Activated CD4-positive, alpha-beta T cell treated with anti-CD3 and anti-CD28 coated beads, Interleukin-2, amount 10 ng/mL, durations not matched to agents 7 days and 5 days (primary cell): ENCODE results near the gene NPHS1. TPM values are rescaled to one million over a fixed set of nuclear protein-coding genes. Genes with fewer than 3 reads are reported as not detected.
A peak's percentile ranks its signal among the peaks of the same experiment; 100 is the strongest.

Experiments used
- CTCF ChIA-PET: fragments of 350-600 bp; sonication (Branson Sonifier 250); formaldehyde crosslinking; loops from one replicate; lab custom pipeline; 2021; ENCODE audit warnings: antibody characterized with exemption; lab: Charles Lee
- POLR2A ChIA-PET: fragments of 350-600 bp; sonication (Branson Sonifier 250); formaldehyde crosslinking; loops from one replicate; lab custom pipeline; 2021; ENCODE audit warnings: antibody characterized with exemption; lab: Charles Lee
- DNase-seq: peaks from one replicate; pipeline ENCODE4 v3.0.0-alpha.2; 2020
- H3K27ac Mint-ChIP-seq: one replicate; pipeline ENCODE4 v1.8.0; 2021; ENCODE audit warnings: mild to moderate bottlenecking, moderate library complexity, mixed read lengths
- H3K27me3 Mint-ChIP-seq: one replicate; pipeline ENCODE4 v1.8.0; 2021; ENCODE audit warnings: mixed read lengths
- H3K36me3 Mint-ChIP-seq: one replicate; pipeline ENCODE4 v1.8.0; 2021; ENCODE audit warnings: low read depth, mixed read lengths
- H3K4me1 Mint-ChIP-seq: one replicate; pipeline ENCODE4 v1.8.0; 2021; ENCODE audit warnings: mixed read lengths
- H3K4me3 Mint-ChIP-seq: one replicate; pipeline ENCODE4 v1.8.0; 2021; ENCODE audit warnings: mild to moderate bottlenecking, moderate library complexity, mixed read lengths
- H3K9me3 Mint-ChIP-seq: one replicate; pipeline ENCODE4 v1.8.0; 2021; ENCODE audit warnings: mixed read lengths
- total RNA-seq, 2 experiments: library from RNA; stranded (reverse); gene quantifications; one replicate each; pipeline ENCODE4 v1.2.3, GENCODE V29; 2021

Gene NPHS1
- total RNA-seq, 2 experiments from 2014 or later, result not detected

GRCh38 chr19:35856546-35857149 is 4.3 kb upstream of the NPHS1 start, which contains the start of gene KIRREL2:
Gene KIRREL2 (plus strand): TSS chr19:35856911. CDS start chr19:35857120, 209 bp downstream.
- DNase-seq, result peak; percentile 29
- Mint-ChIP-seq H3K27me3 (peaks cover 63% of the 10 kb centered on the region), H3K4me1 (peaks cover 10% of the 10 kb centered on the region), H3K36me3 (no peaks in the 10 kb centered on the region), H3K9me3 (no peaks in the 10 kb centered on the region), H3K4me3 (peak within 1 kb of the TSS; percentile 65), H3K27ac (peak within 1 kb of the TSS; percentile 41)
- ChIA-PET CTCF (interaction anchor here (1.0 to 1.3 kb wide), 2 partner anchors 13 to 74 kb away, joined by 4 to 6 read pairs; no protein-coding TSS in a partner anchor), POLR2A (no interaction called here)

- Mint-ChIP-seq H3K27ac (no peak overlapping the region), H3K4me3 (no peak overlapping the region), H3K36me3 (no peaks in the 10 kb centered on the region), H3K27me3 (peaks cover 43% of the 10 kb centered on the region), H3K9me3 (no peaks in the 10 kb centered on the region), H3K4me1 (peaks cover 7% of the 10 kb centered on the region)
- CTCF ChIA-PET, result no interaction called here
- DNase-seq, result no peak
- POLR2A ChIA-PET, result no interaction called here
Measured at GRCh38 chr19:35853038-35853756, 893 bp upstream of the NPHS1 start.

- H3K36me3 Mint-ChIP-seq, result no peaks in the 10 kb centered on the region
- DNase-seq, result no peak
- H3K4me3 Mint-ChIP-seq, result no peak overlapping the region
- POLR2A ChIA-PET, result no interaction called here
- H3K27ac Mint-ChIP-seq, result no peak overlapping the region
- peaks cover 1% of the 10 kb centered on the region for H3K4me1 Mint-ChIP-seq
- H3K9me3 Mint-ChIP-seq, result no peaks in the 10 kb centered on the region
- peaks cover 39% of the 10 kb centered on the region for H3K27me3 Mint-ChIP-seq
- CTCF ChIA-PET, result interaction anchor here (0.8 kb wide), 1 partner anchor 9 kb away, joined by 3 read pairs; no protein-coding TSS in a partner anchor
Measured at GRCh38 chr19:35851213-35852028, 883 bp downstream of the NPHS1 start.

GRCh38 chr19:35848919-35849505 is 3.3 kb downstream of the NPHS1 start:
- H3K27me3 Mint-ChIP-seq, result peaks cover 47% of the 10 kb centered on the region
- no peak for DNase-seq
- ChIA-PET CTCF (interaction anchor here (0.5 kb wide), 1 partner anchor 84 kb away, joined by 4 read pairs; no protein-coding TSS in a partner anchor), POLR2A (no interaction called here)
- H3K9me3 Mint-ChIP-seq, result no peaks in the 10 kb centered on the region
- H3K4me1 Mint-ChIP-seq, result peaks cover 17% of the 10 kb centered on the region
- no peaks in the 10 kb centered on the region for H3K36me3 Mint-ChIP-seq
- no peak overlapping the region for H3K27ac Mint-ChIP-seq
- H3K4me3 Mint-ChIP-seq, result no peak overlapping the region

GRCh38 chr19:35848486-35848885 is 3.8 kb downstream of the NPHS1 start:
- Mint-ChIP-seq H3K4me3 (no peak overlapping the region), H3K36me3 (no peaks in the 10 kb centered on the region), H3K9me3 (no peaks in the 10 kb centered on the region), H3K27ac (no peak overlapping the region), H3K4me1 (peaks cover 17% of the 10 kb centered on the region), H3K27me3 (peaks cover 52% of the 10 kb centered on the region)
- no peak for DNase-seq
- POLR2A ChIA-PET, result no interaction called here
- CTCF ChIA-PET, result no interaction called here

GRCh38 chr19:35847911-35848310 is 4.4 kb downstream of the NPHS1 start:
- ChIA-PET CTCF (no interaction called here), POLR2A (no interaction called here)
- H3K36me3 Mint-ChIP-seq, result no peaks in the 10 kb centered on the region
- H3K4me3 Mint-ChIP-seq, result no peak overlapping the region
- H3K27me3 Mint-ChIP-seq, result peaks cover 53% of the 10 kb centered on the region
- H3K27ac Mint-ChIP-seq, result no peak overlapping the region
- DNase-seq, result no peak
- H3K9me3 Mint-ChIP-seq, result no peaks in the 10 kb centered on the region
- peaks cover 17% of the 10 kb centered on the region for H3K4me1 Mint-ChIP-seq

GRCh38 chr19:35846038-35846668 is 6.2 kb downstream of the NPHS1 start:
- Mint-ChIP-seq H3K27ac (no peak overlapping the region), H3K9me3 (peaks cover 3% of the 10 kb centered on the region), H3K4me1 (peaks cover 17% of the 10 kb centered on the region), H3K4me3 (no peak overlapping the region), H3K36me3 (no peaks in the 10 kb centered on the region), H3K27me3 (peaks cover 52% of the 10 kb centered on the region)
- POLR2A ChIA-PET, result no interaction called here
- no peak for DNase-seq
- CTCF ChIA-PET, result no interaction called here

GRCh38 chr19:35845215-35846037 is 6.9 kb downstream of the NPHS1 start:
- Mint-ChIP-seq H3K4me1 (peaks cover 17% of the 10 kb centered on the region), H3K9me3 (peaks cover 3% of the 10 kb centered on the region), H3K36me3 (no peaks in the 10 kb centered on the region), H3K27ac (no peak overlapping the region), H3K27me3 (peaks cover 45% of the 10 kb centered on the region), H3K4me3 (peak overlapping the region; percentile 8)
- DNase-seq, result no peak
- ChIA-PET CTCF (interaction anchor here (1.0 kb wide), 1 partner anchor 102 kb away, joined by 3 read pairs; no protein-coding TSS in a partner anchor), POLR2A (no interaction called here)

- Mint-ChIP-seq H3K4me1 (peaks cover 17% of the 10 kb centered on the region), H3K4me3 (peak overlapping the region; percentile 8), H3K27ac (no peak overlapping the region), H3K36me3 (no peaks in the 10 kb centered on the region), H3K27me3 (peaks cover 45% of the 10 kb centered on the region), H3K9me3 (peaks cover 3% of the 10 kb centered on the region)
- ChIA-PET POLR2A (no interaction called here), CTCF (interaction anchor here (1.0 kb wide), 1 partner anchor 102 kb away, joined by 3 read pairs; no protein-coding TSS in a partner anchor)
- DNase-seq, result no peak
Measured at GRCh38 chr19:35844482-35845214, 7.7 kb downstream of the NPHS1 start.

- POLR2A ChIA-PET, result no interaction called here
- no peak for DNase-seq
Measured at GRCh38 chr19:35843676-35844481, 8.4 kb downstream of the NPHS1 start.

More at GRCh38 chr19:35843676-35844481, 8.4 kb downstream of the NPHS1 start:
- Mint-ChIP-seq H3K27me3 (peaks cover 43% of the 10 kb centered on the region), H3K4me3 (no peak overlapping the region), H3K27ac (no peak overlapping the region), H3K36me3 (no peaks in the 10 kb centered on the region), H3K4me1 (peaks cover 17% of the 10 kb centered on the region), H3K9me3 (peaks cover 6% of the 10 kb centered on the region)
- CTCF ChIA-PET, result interaction anchor here (0.6 to 1.1 kb wide), 2 partner anchors 70 to 88 kb away, joined by 3 to 4 read pairs; no protein-coding TSS in a partner anchor
